Measurements from ENCODE around the gene ZNRF4. TPM values are rescaled to one million over a fixed set of nuclear protein-coding genes. Genes with fewer than 3 reads are reported as not detected.

ZNRF4 gene, protein sequence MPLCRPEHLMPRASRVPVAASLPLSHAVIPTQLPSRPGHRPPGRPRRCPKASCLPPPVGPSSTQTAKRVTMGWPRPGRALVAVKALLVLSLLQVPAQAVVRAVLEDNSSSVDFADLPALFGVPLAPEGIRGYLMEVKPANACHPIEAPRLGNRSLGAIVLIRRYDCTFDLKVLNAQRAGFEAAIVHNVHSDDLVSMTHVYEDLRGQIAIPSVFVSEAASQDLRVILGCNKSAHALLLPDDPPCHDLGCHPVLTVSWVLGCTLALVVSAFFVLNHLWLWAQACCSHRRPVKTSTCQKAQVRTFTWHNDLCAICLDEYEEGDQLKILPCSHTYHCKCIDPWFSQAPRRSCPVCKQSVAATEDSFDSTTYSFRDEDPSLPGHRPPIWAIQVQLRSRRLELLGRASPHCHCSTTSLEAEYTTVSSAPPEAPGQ
- total RNA-seq, result not detected in 2 replicates

DNA sequence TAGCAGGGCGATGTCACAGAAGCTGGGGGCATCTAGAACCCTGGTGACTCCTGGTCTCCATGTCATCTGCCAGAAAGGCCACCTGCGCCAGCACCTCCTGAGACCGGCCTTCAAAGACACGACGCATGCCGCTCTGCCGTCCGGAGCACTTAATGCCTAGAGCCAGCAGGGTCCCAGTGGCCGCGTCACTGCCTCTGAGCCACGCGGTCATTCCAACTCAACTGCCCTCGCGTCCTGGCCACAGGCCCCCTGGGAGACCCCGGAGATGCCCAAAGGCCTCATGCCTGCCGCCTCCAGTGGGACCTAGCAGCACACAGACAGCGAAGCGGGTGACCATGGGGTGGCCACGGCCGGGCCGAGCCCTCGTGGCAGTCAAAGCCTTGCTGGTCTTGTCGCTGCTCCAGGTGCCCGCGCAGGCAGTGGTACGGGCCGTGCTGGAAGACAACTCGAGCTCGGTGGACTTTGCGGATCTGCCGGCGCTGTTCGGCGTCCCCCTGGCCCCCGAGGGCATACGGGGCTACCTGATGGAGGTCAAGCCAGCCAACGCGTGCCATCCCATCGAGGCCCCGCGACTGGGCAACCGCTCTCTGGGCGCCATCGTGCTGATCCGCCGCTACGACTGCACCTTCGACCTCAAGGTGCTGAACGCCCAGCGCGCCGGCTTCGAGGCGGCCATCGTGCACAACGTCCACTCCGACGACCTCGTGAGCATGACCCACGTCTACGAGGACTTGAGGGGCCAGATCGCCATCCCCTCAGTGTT lies at the start of gene ZNRF4:
Gene ZNRF4 (plus strand): TSS at position 51 of the 763 bp plus-strand sequence. CDS start 75 bp downstream, at position 126.

Other genes starting within 250 kb of the ZNRF4 start
- gene PTPRS, start 114.6 kb upstream of the ZNRF4 start, total RNA-seq, result 253 and 259 TPM in 2 replicates
- gene TINCR, start 112.5 kb downstream of the ZNRF4 start, total RNA-seq, result not detected in 2 replicates
- gene SAFB2, start 167.4 kb downstream of the ZNRF4 start, total RNA-seq, result 16.4 and 19.1 TPM in 2 replicates
- 36.5 and 41.9 TPM in 2 replicates for gene SAFB, start 167.7 kb downstream of the ZNRF4 start, total RNA-seq
- 59.8 and 64.2 TPM in 2 replicates for gene MICOS13, start 225.1 kb downstream of the ZNRF4 start, total RNA-seq
- 10.9 and 16.2 TPM in 2 replicates for gene HSD11B1L, start 225.6 kb downstream of the ZNRF4 start, total RNA-seq
- 1,291 and 1,389 TPM in 2 replicates for gene RPL36, start 234.9 kb downstream of the ZNRF4 start, total RNA-seq